RWPE2 (cell line): ENCODE measurements around the gene UBE2L3.
"Not testable (repeated sequence)": the region's sequence is repeated elsewhere in the genome, so short reads cannot be mapped to it uniquely, and the experiment has no call there.

ENCODE experiments used
- ATAC-seq: fragments of 200-7000 bp; cut with Tn5 transposase; 3 replicates; pipeline ENCODE4 v1.9.1; 2021; ENCODE audit warnings: low read depth
- DNase-seq: peaks from one replicate; pipeline ENCODE4 v3.0.0-alpha.2; 2020; ENCODE audit warnings: low spot score
- H3K27ac ChIP-seq: fragments of 450-650 bp; 2 replicates; pipeline ENCODE4 v1.5.1; 2017; ENCODE audit warnings: mild to moderate bottlenecking; ENCODE audit not compliant: poor library complexity, severe bottlenecking
- H3K27me3 ChIP-seq: fragments of 250-450 bp; sonication (Bioruptor Pico); 2 replicates; pipeline ENCODE4 v1.5.1; 2021; ENCODE audit warnings: mild to moderate bottlenecking, moderate library complexity; ENCODE audit not compliant: insufficient read depth, poor library complexity, severe bottlenecking
- H3K36me3 ChIP-seq: fragments of 250-450 bp; sonication (Bioruptor Pico); 2 replicates; pipeline ENCODE4 v1.5.1; 2020; ENCODE audit warnings: low read depth, mild to moderate bottlenecking, moderate library complexity
- H3K4me1 ChIP-seq: fragments of 250-450 bp; sonication (Bioruptor Pico); 2 replicates; pipeline ENCODE4 v1.5.1; 2021; ENCODE audit warnings: mild to moderate bottlenecking, moderate library complexity; ENCODE audit not compliant: insufficient read depth, poor library complexity, severe bottlenecking
- H3K4me3 ChIP-seq: fragments of 250-450 bp; sonication (Bioruptor Pico); 2 replicates; pipeline ENCODE4 v1.5.1; 2021; ENCODE audit warnings: mild to moderate bottlenecking, moderate library complexity; ENCODE audit not compliant: severe bottlenecking
- H3K9me3 ChIP-seq: fragments of 250-450 bp; sonication (Bioruptor Pico); 2 replicates; pipeline ENCODE4 v1.5.1; 2021; ENCODE audit warnings: mild to moderate bottlenecking, moderate library complexity; ENCODE audit not compliant: severe bottlenecking
- TF ChIP-seq, protein P1 (sequence below): fragments of 450-650 bp; IDR thresholded peaks from one replicate; pipeline ENCODE4 v1.5.1; 2017; ENCODE audit warnings: mild to moderate bottlenecking, moderate library complexity; ENCODE audit not compliant: poor library complexity, severe bottlenecking

The UBE2L3 gene

DNA sequence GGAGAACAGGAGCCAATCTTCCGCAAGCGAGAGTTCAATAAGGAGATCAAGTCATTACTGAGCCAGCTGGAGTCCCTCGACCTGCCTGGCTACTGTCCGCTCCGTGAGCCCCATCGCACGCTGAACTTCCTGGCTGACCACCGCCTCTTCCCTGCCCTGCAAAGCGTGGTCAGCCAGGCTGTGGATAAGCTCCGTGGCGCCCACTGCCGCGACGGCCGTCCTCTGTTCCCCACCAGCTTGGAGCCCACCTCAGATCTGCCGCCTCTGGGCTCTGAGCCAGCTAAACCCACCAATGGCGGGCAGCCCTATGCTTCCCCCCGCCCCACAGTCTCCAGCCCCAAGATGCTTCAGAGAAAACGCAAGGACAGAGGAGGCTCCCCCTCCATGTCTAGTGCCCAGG lies 67.3 kb downstream of the UBE2L3 start:
- no peaks in the 10 kb centered on the region for H3K36me3 ChIP-seq
- no peaks in the 10 kb centered on the region for H3K9me3 ChIP-seq
- no peak overlapping the region for H3K4me3 ChIP-seq
- ATAC-seq (no peak), DNase-seq (no peak)
- no peaks in the 10 kb centered on the region for H3K27me3 ChIP-seq
- H3K4me1 ChIP-seq: no peaks in the 10 kb centered on the region
- TF ChIP-seq, protein P1, sequence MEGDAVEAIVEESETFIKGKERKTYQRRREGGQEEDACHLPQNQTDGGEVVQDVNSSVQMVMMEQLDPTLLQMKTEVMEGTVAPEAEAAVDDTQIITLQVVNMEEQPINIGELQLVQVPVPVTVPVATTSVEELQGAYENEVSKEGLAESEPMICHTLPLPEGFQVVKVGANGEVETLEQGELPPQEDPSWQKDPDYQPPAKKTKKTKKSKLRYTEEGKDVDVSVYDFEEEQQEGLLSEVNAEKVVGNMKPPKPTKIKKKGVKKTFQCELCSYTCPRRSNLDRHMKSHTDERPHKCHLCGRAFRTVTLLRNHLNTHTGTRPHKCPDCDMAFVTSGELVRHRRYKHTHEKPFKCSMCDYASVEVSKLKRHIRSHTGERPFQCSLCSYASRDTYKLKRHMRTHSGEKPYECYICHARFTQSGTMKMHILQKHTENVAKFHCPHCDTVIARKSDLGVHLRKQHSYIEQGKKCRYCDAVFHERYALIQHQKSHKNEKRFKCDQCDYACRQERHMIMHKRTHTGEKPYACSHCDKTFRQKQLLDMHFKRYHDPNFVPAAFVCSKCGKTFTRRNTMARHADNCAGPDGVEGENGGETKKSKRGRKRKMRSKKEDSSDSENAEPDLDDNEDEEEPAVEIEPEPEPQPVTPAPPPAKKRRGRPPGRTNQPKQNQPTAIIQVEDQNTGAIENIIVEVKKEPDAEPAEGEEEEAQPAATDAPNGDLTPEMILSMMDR: no peak
- H3K27ac ChIP-seq: no peak overlapping the region

DNA sequence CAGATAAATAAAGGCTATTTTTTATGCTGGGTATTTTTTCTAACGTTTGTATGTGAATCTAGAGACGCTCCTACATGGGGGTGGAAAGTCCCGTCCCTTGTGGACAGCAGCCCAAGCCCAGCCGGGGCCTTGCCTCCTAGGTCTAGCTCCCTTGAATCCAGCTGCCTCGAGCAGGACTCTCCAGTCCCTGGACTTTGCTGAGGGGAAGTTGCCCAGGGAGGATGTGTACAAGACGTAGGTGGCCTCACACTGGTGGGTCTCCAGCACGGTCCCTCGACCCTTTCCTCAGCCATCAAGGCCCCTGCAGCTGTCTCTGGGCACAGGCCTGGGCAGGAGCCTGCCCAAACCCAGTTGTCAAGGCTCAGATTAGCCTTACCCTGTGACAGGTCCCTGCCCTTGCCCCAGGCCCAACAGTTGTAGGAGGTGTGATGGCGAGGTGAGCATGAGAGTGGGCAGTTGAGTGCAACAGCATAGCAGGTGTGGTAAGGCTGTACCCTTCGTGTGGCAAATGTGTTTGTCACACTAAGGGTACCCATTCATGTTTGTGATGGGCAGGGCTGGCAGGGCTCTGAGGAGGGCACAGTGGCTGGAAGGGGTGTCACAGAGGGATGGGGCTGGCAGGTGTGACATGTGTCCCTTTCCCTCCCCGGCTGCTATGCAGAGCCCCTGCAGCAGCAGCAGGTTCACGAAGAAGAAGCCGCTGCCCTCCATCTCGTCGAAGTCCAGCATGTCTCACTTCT lies 68.4 kb downstream of the UBE2L3 start:
- H3K4me3 ChIP-seq: no peak overlapping the region
- no peaks in the 10 kb centered on the region for H3K36me3 ChIP-seq
- H3K4me1 ChIP-seq: no peaks in the 10 kb centered on the region
- no peaks in the 10 kb centered on the region for H3K27me3 ChIP-seq
- ATAC-seq (no peak), DNase-seq (no peak)
- TF ChIP-seq, protein P1: no peak
- H3K9me3 ChIP-seq: no peaks in the 10 kb centered on the region
- no peak overlapping the region for H3K27ac ChIP-seq

DNA sequence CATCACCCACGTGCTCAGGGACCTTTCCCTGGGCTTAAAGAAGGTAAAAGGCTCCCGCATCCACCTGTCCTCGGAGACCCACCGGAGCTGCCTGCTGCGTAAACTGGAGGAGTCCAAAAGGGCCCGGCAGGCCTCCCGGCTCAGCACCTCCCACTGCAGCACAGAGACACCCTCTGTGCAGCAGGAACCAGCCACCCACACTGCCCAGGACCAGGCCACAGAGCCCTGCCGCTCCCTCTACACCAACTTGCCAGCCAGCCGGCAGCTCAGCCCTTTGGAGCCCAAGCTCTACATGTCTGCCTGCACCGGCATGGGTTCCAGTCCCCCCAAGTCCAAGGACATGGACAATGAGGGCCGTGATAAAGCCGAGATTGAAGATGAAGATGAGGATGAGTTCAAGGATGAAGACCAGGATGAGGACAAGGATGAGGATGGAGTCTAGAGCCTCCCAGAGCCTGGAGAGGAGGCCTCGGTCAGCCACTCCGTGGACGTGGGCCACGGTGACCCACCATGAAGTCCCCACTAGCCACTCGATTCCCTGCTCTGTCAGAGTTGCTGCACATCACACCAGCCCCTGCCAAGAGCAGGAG lies 69.2 kb downstream of the UBE2L3 start:
- no peaks in the 10 kb centered on the region for H3K27me3 ChIP-seq
- H3K4me3 ChIP-seq: no peak overlapping the region
- H3K27ac ChIP-seq: no peak overlapping the region
- no peaks in the 10 kb centered on the region for H3K36me3 ChIP-seq
- TF ChIP-seq, protein P1: no peak
- DNase-seq: no peak
- ATAC-seq: no peak
- no peaks in the 10 kb centered on the region for H3K4me1 ChIP-seq
- no peaks in the 10 kb centered on the region for H3K9me3 ChIP-seq

DNA sequence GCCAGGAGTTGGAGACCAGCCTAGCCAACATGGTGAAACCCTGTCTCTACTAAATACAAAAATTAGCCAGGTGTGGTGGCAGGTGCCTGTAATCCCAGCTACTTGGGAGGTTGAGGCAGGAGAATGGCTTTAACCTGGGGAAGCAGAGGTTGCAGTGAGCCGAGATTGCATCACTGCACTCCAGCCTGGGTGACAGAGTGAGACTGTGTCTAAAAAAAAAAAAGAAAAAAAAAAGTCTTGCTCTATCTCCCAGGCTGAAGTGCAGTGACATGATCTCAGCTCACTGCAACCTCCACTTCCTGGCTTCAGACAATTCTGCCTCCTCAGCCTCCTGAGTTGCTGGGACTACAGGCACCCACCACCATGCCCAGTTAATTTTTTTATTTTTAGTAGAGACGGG lies 69.9 kb downstream of the UBE2L3 start:
- H3K27ac ChIP-seq, DNase-seq, ATAC-seq, H3K4me3 ChIP-seq, H3K36me3 ChIP-seq, H3K9me3 ChIP-seq, H3K27me3 ChIP-seq, H3K4me1 ChIP-seq: not testable (repeated sequence)

DNA sequence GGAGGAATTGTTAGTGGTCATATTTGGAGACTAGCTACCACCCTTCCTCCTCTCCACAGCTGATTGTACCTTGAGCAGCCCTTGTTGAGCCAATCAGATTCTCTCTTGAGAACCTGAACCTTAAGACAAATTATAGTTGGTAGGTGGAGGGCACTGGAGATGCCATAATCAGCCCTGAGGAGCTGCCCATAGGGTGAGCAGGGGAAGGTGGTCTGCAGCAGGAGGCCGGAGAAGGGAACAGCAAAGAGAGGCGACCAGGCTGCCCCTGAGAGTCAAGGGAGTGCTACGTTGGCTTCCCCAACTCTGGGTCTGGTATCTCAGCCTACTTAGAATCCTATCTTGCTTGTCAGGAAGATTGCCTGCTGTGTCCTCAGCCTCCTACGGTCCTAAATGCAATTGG lies 71.8 kb downstream of the UBE2L3 start:
- Histone ChIP-seq H3K27me3 (no peaks in the 10 kb centered on the region), H3K36me3 (peaks cover 13% of the 10 kb centered on the region), H3K4me3 (no peak overlapping the region), H3K9me3 (no peaks in the 10 kb centered on the region), H3K27ac (no peak overlapping the region), H3K4me1 (no peaks in the 10 kb centered on the region)
- TF ChIP-seq, protein P1: no peak
- ATAC-seq (no peak), DNase-seq (no peak)
